Measurements from ENCODE around the gene AHCYL2. TPM values are rescaled to one million over a fixed set of nuclear protein-coding genes. Genes with fewer than 3 reads are reported as not detected.
A peak's percentile ranks its signal among the peaks of the same experiment; 100 is the strongest.

The AHCYL2 gene
- total and polyA plus RNA-seq, 7 experiments from 2014 or later, result 8.6 to 22.2 (median 20.1) TPM

- POLR2A ChIA-PET, result no interaction called here
- peaks cover 0 to 8% (median 4%) of the 10 kb centered on the region in 7 donors for H3K4me1 Mint-ChIP-seq
- DNase-seq, result no peak
- ATAC-seq, result no peak
- intact Hi-C loops (cut with micrococcal nuclease), result no loop called here
- H3K27me3 Mint-ChIP-seq, result no peaks in the 10 kb centered on the region
- no peaks in the 10 kb centered on the region for H3K9me3 Mint-ChIP-seq
- CTCF ChIA-PET, result no interaction called here
- H3K4me1 ChIP-seq (ENCODE audit: control insufficient read depth in 2 of 2, insufficient read depth in 2 of 2, low read length in 2 of 2), result no peaks in the 10 kb centered on the region
- peaks cover 0 to 32% (median 0%) of the 10 kb centered on the region in 3 experiments for H3K36me3 ChIP-seq (ENCODE audit: control insufficient read depth in 2 of 3, insufficient read depth in 3 of 3, low read length in 3 of 3)
- no peak overlapping the region for H3K4me3 ChIP-seq (ENCODE audit: low read length)
- H3K4me3 Mint-ChIP-seq, result no peak overlapping the region
- H3K27ac ChIP-seq (ENCODE audit: low read depth, low read length), result no peak overlapping the region
- H3K27ac Mint-ChIP-seq, result no peak overlapping the region
- peaks cover 8 to 69% (median 33%) of the 10 kb centered on the region in 5 donors for H3K36me3 Mint-ChIP-seq
- H3K9me3 ChIP-seq (ENCODE audit: control insufficient read depth in 2 of 3, low read length in 3 of 3), result no peaks in the 10 kb centered on the region
- H3K27me3 ChIP-seq (ENCODE audit: control insufficient read depth in 2 of 2, insufficient read depth in 2 of 2, low read length in 2 of 2), result no peaks in the 10 kb centered on the region
These were observed 197.9 kb downstream of the AHCYL2 start for GRCh38 chr7:129422727-129423126.

GRCh38 chr7:129423700-129424410 lies 199.0 kb downstream of the AHCYL2 start:
- intact Hi-C loops (cut with micrococcal nuclease), result no loop called here
- peaks cover 0 to 32% (median 0%) of the 10 kb centered on the region in 3 experiments for H3K36me3 ChIP-seq (ENCODE audit: control insufficient read depth in 2 of 3, insufficient read depth in 3 of 3, low read length in 3 of 3)
- no peak overlapping the region for H3K27ac ChIP-seq (ENCODE audit: low read depth, low read length)
- POLR2A ChIA-PET, result no interaction called here
- Mint-ChIP-seq H3K4me1 (peaks cover 0 to 8% (median 4%) of the 10 kb centered on the region in 7 donors), H3K27ac (peak overlapping the region in 1 of 9 donors; percentile 31), H3K27me3 (no peaks in the 10 kb centered on the region), H3K9me3 (no peaks in the 10 kb centered on the region), H3K36me3 (peaks cover 8 to 70% (median 38%) of the 10 kb centered on the region in 5 donors), H3K4me3 (no peak overlapping the region)
- CTCF ChIA-PET, result no interaction called here
- DNase-seq (no peak), ATAC-seq (no peak)
- H3K27me3 ChIP-seq (ENCODE audit: control insufficient read depth in 2 of 2, insufficient read depth in 2 of 2, low read length in 2 of 2), result no peaks in the 10 kb centered on the region
- no peak overlapping the region for H3K4me3 ChIP-seq (ENCODE audit: low read length)
- no peaks in the 10 kb centered on the region for H3K4me1 ChIP-seq (ENCODE audit: control insufficient read depth in 2 of 2, insufficient read depth in 2 of 2, low read length in 2 of 2)
- H3K9me3 ChIP-seq (ENCODE audit: control insufficient read depth in 2 of 3, low read length in 3 of 3), result no peaks in the 10 kb centered on the region

GRCh38 chr7:129426482-129426881 lies 201.7 kb downstream of the AHCYL2 start:
- H3K9me3 Mint-ChIP-seq, result no peaks in the 10 kb centered on the region
- H3K36me3 Mint-ChIP-seq, result peaks cover 8 to 64% (median 33%) of the 10 kb centered on the region in 5 donors
- peak overlapping the region in 2 of 9 donors; percentile 29 to 30 for H3K27ac Mint-ChIP-seq
- no peaks in the 10 kb centered on the region for H3K27me3 ChIP-seq (ENCODE audit: control insufficient read depth in 2 of 2, insufficient read depth in 2 of 2, low read length in 2 of 2)
- CTCF ChIA-PET, result no interaction called here
- no peak for DNase-seq
- no peak overlapping the region for H3K4me3 ChIP-seq (ENCODE audit: low read length)
- peaks cover 0 to 8% (median 4%) of the 10 kb centered on the region in 7 donors for H3K4me1 Mint-ChIP-seq
- H3K4me1 ChIP-seq (ENCODE audit: control insufficient read depth in 2 of 2, insufficient read depth in 2 of 2, low read length in 2 of 2), result no peaks in the 10 kb centered on the region
- no peak overlapping the region for H3K27ac ChIP-seq (ENCODE audit: low read depth, low read length)
- intact Hi-C loops (cut with micrococcal nuclease), result no loop called here
- H3K4me3 Mint-ChIP-seq, result no peak overlapping the region
- no peak for ATAC-seq
- H3K36me3 ChIP-seq (ENCODE audit: control insufficient read depth in 2 of 3, insufficient read depth in 3 of 3, low read length in 3 of 3), result peaks cover 0 to 32% (median 0%) of the 10 kb centered on the region in 3 experiments
- no peaks in the 10 kb centered on the region for H3K9me3 ChIP-seq (ENCODE audit: control insufficient read depth in 2 of 3, low read length in 3 of 3)
- H3K27me3 Mint-ChIP-seq, result no peaks in the 10 kb centered on the region
- POLR2A ChIA-PET, result no interaction called here

GRCh38 chr7:129427526-129428045 lies 202.8 kb downstream of the AHCYL2 start:
- Histone ChIP-seq H3K27ac (ENCODE audit: low read depth, low read length) (no peak overlapping the region), H3K9me3 (ENCODE audit: control insufficient read depth in 2 of 3, low read length in 3 of 3) (no peaks in the 10 kb centered on the region), H3K4me3 (ENCODE audit: low read length) (no peak overlapping the region), H3K4me1 (ENCODE audit: control insufficient read depth in 2 of 2, insufficient read depth in 2 of 2, low read length in 2 of 2) (no peaks in the 10 kb centered on the region), H3K36me3 (ENCODE audit: control insufficient read depth in 2 of 3, insufficient read depth in 3 of 3, low read length in 3 of 3) (peaks cover 0 to 29% (median 0%) of the 10 kb centered on the region in 3 experiments), H3K27me3 (ENCODE audit: control insufficient read depth in 2 of 2, insufficient read depth in 2 of 2, low read length in 2 of 2) (no peaks in the 10 kb centered on the region)
- CTCF ChIA-PET, result no interaction called here
- POLR2A ChIA-PET, result no interaction called here
- H3K27ac Mint-ChIP-seq, result no peak overlapping the region
- no peaks in the 10 kb centered on the region for H3K9me3 Mint-ChIP-seq
- intact Hi-C loops (cut with micrococcal nuclease), result no loop called here
- H3K4me1 Mint-ChIP-seq, result peaks cover 1 to 8% (median 6%) of the 10 kb centered on the region in 7 donors
- H3K36me3 Mint-ChIP-seq, result peaks cover 8 to 61% (median 33%) of the 10 kb centered on the region in 5 donors
- ATAC-seq (no peak), DNase-seq (no peak)
- H3K4me3 Mint-ChIP-seq, result no peak overlapping the region
- H3K27me3 Mint-ChIP-seq, result peaks cover 0 to 2% (median under 1%) of the 10 kb centered on the region in 5 donors

- no peak overlapping the region for H3K4me3 ChIP-seq (ENCODE audit: low read length)
- Mint-ChIP-seq H3K9me3 (no peaks in the 10 kb centered on the region), H3K27me3 (peaks cover 8 to 31% (median 29%) of the 10 kb centered on the region in 5 donors), H3K27ac (no peak overlapping the region), H3K4me1 (peaks cover 9 to 33% (median 17%) of the 10 kb centered on the region in 7 donors), H3K4me3 (peak overlapping the region in 1 of 10 donors; percentile 98), H3K36me3 (peaks cover 3 to 18% (median 13%) of the 10 kb centered on the region in 5 donors)
- POLR2A ChIA-PET, result no interaction called here
- ATAC-seq (no peak), DNase-seq (no peak)
- intact Hi-C loops (cut with micrococcal nuclease), result loop anchor here (5.0 kb wide), 3 partner anchors 65 to 1675 kb away; partner anchors contain the start of gene UBE2H (in 2 of the 2)
- peaks cover 0 to 7% (median 0%) of the 10 kb centered on the region in 3 experiments for H3K36me3 ChIP-seq (ENCODE audit: control insufficient read depth in 2 of 3, insufficient read depth in 3 of 3, low read length in 3 of 3)
- H3K27ac ChIP-seq (ENCODE audit: low read depth, low read length), result no peak overlapping the region
- CTCF ChIA-PET, result no interaction called here
- H3K27me3 ChIP-seq (ENCODE audit: control insufficient read depth in 2 of 2, insufficient read depth in 2 of 2, low read length in 2 of 2), result peaks cover 4 to 6% of the 10 kb centered on the region in 2 donors
- H3K4me1 ChIP-seq (ENCODE audit: control insufficient read depth in 2 of 2, insufficient read depth in 2 of 2, low read length in 2 of 2), result peaks cover 6 to 14% of the 10 kb centered on the region in 2 donors
- no peaks in the 10 kb centered on the region for H3K9me3 ChIP-seq (ENCODE audit: control insufficient read depth in 2 of 3, low read length in 3 of 3)
These were observed 207.2 kb downstream of the AHCYL2 start for GRCh38 chr7:129431911-129432643.

GRCh38 chr7:129433847-129434674 lies 209.2 kb downstream of the AHCYL2 start, which contains the start of gene STRIP2:
TSS of gene STRIP2 (plus strand) at chr7:129434432. CDS start at chr7:129434473, 41 bp downstream.
- H3K4me3 ChIP-seq (ENCODE audit: low read length), result peak within 1 kb of the TSS; percentile 85
- intact Hi-C loops (cut with micrococcal nuclease), result loop anchor here (1.0 to 5.0 kb wide), 9 partner anchors 38 to 1673 kb away; partner anchors contain the start of genes NRF1 (in 2 of the 2), SMKR1 (in 2 of the 2) and UBE2H (in 2 of the 2)

More at GRCh38 chr7:129433847-129434674, 209.2 kb downstream of the AHCYL2 start, which contains the start of gene STRIP2:
- peaks cover 9 to 43% (median 17%) of the 10 kb centered on the region in 7 donors for H3K4me1 Mint-ChIP-seq
- Histone ChIP-seq H3K27me3 (ENCODE audit: control insufficient read depth in 2 of 2, insufficient read depth in 2 of 2, low read length in 2 of 2) (peaks cover 4 to 6% of the 10 kb centered on the region in 2 donors), H3K36me3 (ENCODE audit: control insufficient read depth in 2 of 3, insufficient read depth in 3 of 3, low read length in 3 of 3) (no peaks in the 10 kb centered on the region), H3K9me3 (ENCODE audit: control insufficient read depth in 2 of 3, low read length in 3 of 3) (no peaks in the 10 kb centered on the region), H3K4me1 (ENCODE audit: control insufficient read depth in 2 of 2, insufficient read depth in 2 of 2, low read length in 2 of 2) (peaks cover 6 to 14% of the 10 kb centered on the region in 2 donors), H3K27ac (ENCODE audit: low read depth, low read length) (peak within 1 kb of the TSS; percentile 52)
- peak; percentile 98 for ATAC-seq
- no peaks in the 10 kb centered on the region for H3K9me3 Mint-ChIP-seq
- ChIA-PET CTCF (interaction anchor here (0.6 to 1.7 kb wide), 8 partner anchors 9 to 1510 kb away, joined by 3 to 4 read pairs (median 3); no protein-coding TSS in a partner anchor), POLR2A (interaction anchor here (0.6 to 1.0 kb wide), 3 partner anchors 162 to 960 kb away, joined by 3 read pairs; no protein-coding TSS in a partner anchor)
- H3K36me3 Mint-ChIP-seq, result peaks cover 0 to 4% (median 0%) of the 10 kb centered on the region in 5 donors
- H3K27ac Mint-ChIP-seq, result peak within 1 kb of the TSS; percentile 11 to 91 (median 69)
- peaks cover 8 to 34% (median 29%) of the 10 kb centered on the region in 5 donors for H3K27me3 Mint-ChIP-seq
- peak within 1 kb of the TSS; percentile 90 to 98 (median 93) for H3K4me3 Mint-ChIP-seq
- peak; percentile 77 to 97 (median 86) for DNase-seq

Measured in naive thymus-derived CD4-positive, alpha-beta T cell (primary cell).